ENCODE results near the gene GRK4. TPM values are rescaled to one million over a fixed set of nuclear protein-coding genes. Genes with fewer than 3 reads are reported as not detected.

Gene GRK4
- total RNA-seq, 4 donors from 2014 or later: 7.6 to 10.8 (median 9.1) TPM

DNA sequence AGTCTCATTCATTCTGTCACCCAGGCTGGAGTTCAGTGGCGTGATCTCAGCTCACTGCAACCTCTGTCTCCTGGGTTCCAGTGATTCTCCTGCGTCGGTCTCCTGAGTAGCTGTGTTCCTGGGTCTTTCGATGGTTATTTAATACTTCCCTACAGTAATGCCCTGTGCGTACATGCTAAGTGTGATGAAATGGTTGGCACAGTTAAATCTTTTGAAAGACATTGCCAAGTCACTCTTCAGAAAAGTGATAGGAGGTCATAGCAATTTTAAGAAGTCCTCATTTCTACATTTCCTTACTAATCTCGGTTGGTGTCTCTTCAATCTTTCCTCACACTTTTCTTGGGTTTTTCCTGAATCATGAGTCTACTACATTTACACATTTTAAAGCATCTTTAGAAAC lies 96.6 kb downstream of the GRK4 start:
- Histone ChIP-seq H3K27ac (no peak overlapping the region), H3K4me1 (no peaks in the 10 kb centered on the region), H3K4me3 (replicated peaks in 1 of 3) (no peak overlapping the region), H3K36me3 (no peaks in the 10 kb centered on the region), H3K9me3 (no peaks in the 10 kb centered on the region), H3K27me3 (no peaks in the 10 kb centered on the region)
- 91 to 95% methylated on average over 6 of the region's 6 CpGs for WGBS, 2 donors
- intact Hi-C loops (cut with DNase I): no loop called here
- TF ChIP-seq POLR2A (IDR thresholded peaks at IDR 0.05): no peak
- TF ChIP-seq, protein P1, sequence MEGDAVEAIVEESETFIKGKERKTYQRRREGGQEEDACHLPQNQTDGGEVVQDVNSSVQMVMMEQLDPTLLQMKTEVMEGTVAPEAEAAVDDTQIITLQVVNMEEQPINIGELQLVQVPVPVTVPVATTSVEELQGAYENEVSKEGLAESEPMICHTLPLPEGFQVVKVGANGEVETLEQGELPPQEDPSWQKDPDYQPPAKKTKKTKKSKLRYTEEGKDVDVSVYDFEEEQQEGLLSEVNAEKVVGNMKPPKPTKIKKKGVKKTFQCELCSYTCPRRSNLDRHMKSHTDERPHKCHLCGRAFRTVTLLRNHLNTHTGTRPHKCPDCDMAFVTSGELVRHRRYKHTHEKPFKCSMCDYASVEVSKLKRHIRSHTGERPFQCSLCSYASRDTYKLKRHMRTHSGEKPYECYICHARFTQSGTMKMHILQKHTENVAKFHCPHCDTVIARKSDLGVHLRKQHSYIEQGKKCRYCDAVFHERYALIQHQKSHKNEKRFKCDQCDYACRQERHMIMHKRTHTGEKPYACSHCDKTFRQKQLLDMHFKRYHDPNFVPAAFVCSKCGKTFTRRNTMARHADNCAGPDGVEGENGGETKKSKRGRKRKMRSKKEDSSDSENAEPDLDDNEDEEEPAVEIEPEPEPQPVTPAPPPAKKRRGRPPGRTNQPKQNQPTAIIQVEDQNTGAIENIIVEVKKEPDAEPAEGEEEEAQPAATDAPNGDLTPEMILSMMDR (IDR thresholded peaks at IDR 0.05): no peak
- no peak for DNase-seq

DNA sequence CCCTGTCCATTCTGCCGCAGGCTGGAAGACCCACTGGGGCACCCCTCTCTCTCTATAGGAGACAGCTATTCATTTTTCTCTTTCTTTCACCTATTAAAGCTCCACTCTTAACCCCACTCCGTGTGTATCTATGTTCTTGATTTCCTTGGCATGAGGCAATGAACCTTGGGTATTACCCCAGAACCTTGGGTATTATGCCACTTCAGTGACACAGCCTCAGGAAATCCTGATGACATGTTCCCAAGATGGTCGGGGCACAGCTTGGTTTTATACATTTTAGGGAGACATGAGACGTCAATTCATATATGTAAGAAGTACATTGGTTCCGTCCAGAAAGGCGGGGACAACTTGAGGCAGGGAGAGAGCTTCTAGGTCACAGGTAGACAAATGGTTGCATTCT lies 97.6 kb downstream of the GRK4 start:
- H3K27ac ChIP-seq: no peak overlapping the region
- H3K9me3 ChIP-seq: no peaks in the 10 kb centered on the region
- 93 to 96% methylated on average over 6 of the region's 6 CpGs for WGBS, 2 donors
- TF ChIP-seq, protein P1 (IDR thresholded peaks at IDR 0.05): no peak
- TF ChIP-seq POLR2A (IDR thresholded peaks at IDR 0.05): no peak
- H3K4me1 ChIP-seq: no peaks in the 10 kb centered on the region
- no peaks in the 10 kb centered on the region for H3K36me3 ChIP-seq
- H3K27me3 ChIP-seq: no peaks in the 10 kb centered on the region
- H3K4me3 ChIP-seq (replicated peaks in 1 of 3): no peak overlapping the region
- no peak for DNase-seq
- intact Hi-C loops (cut with DNase I): no loop called here

DNA sequence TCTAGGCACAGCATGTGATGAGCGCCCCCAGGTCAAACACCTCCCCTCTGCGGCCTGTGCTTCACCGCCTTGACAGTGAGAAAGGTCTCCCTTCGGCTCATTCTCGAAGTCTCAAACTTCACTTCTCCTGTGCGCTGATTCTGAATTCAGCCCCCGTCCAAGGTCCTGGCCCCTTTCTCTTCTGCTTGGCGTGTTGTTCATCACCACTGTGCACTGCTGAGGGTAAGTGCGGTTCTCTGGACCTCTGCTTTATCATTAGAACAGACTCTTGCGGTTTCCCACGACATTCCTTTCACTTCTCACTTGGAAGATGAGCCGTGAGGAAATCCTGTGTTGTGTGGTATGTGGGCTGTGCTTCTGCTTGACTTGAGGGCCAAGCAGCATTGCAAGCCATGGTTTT lies 99.1 kb downstream of the GRK4 start:
- WGBS, 2 donors: 89% methylated on average over 12 of the region's 12 CpGs
- no peak overlapping the region for H3K27ac ChIP-seq
- no peak overlapping the region for H3K4me3 ChIP-seq (replicated peaks in 1 of 3)
- H3K4me1 ChIP-seq: no peaks in the 10 kb centered on the region
- H3K27me3 ChIP-seq: no peaks in the 10 kb centered on the region
- no peak for DNase-seq
- H3K9me3 ChIP-seq: no peaks in the 10 kb centered on the region
- TF ChIP-seq POLR2A (IDR thresholded peaks at IDR 0.05): no peak
- TF ChIP-seq, protein P1 (IDR thresholded peaks at IDR 0.05): no peak
- H3K36me3 ChIP-seq: no peaks in the 10 kb centered on the region
- intact Hi-C loops (cut with DNase I): no loop called here

DNA sequence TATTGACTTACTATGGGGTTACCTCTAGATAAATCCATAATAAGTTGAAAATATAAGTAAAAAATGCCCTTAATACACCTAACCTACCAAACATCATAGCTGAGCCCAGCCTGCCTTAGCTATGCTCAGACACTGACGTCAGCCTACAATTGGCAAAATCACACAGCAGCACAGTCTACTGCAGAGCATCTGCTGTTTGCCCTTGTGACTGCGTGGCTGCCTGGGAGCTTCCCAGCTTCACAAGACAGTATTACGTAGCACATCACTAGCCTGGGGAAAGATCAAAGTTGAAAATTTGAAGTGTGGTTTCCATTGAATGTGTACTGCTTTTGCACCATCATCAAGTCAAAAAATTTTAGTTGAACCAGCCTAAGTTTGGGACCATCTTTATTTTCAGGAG lies 102.2 kb downstream of the GRK4 start:
- Histone ChIP-seq H3K9me3 (no peaks in the 10 kb centered on the region), H3K36me3 (no peaks in the 10 kb centered on the region), H3K27me3 (no peaks in the 10 kb centered on the region), H3K4me3 (replicated peaks in 1 of 3) (no peak overlapping the region), H3K27ac (no peak overlapping the region), H3K4me1 (no peaks in the 10 kb centered on the region)
- no peak for DNase-seq
- TF ChIP-seq, protein P1 (IDR thresholded peaks at IDR 0.05): no peak
- no peak for TF ChIP-seq POLR2A (IDR thresholded peaks at IDR 0.05)
- intact Hi-C loops (cut with DNase I): no loop called here
- WGBS, 2 donors: 91 to 96% methylated on average over 3 of the region's 3 CpGs

DNA sequence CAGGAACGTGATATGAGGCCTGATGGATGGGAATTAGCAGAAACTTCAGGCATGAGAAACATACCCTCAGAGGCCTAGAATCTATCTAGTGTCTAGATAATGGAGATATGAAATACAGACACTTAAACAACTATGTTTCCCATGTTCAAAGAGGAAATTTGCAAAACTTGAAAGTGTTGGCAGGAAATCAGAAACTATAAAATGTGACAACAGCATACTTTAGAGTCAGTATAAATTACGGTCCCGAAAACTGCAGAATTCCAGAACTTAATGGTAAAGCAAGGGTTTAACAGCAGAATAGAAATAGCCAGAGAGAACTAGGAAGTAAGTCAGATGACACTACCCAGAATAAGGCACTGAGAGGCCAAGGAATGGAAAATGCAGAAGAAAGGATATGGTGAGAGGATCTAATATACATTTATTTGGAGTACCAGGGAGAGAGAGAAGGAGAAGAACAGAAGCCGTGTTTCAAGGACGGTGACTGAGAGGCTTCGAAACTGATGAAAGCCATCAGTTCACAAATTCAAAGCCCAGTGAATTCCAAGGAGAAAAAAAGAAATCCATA lies 103.5 kb downstream of the GRK4 start:
- DNase-seq: no peak
- Histone ChIP-seq H3K4me3 (replicated peaks in 1 of 3) (no peak overlapping the region), H3K27me3 (no peaks in the 10 kb centered on the region), H3K27ac (no peak overlapping the region), H3K9me3 (no peaks in the 10 kb centered on the region), H3K36me3 (no peaks in the 10 kb centered on the region), H3K4me1 (no peaks in the 10 kb centered on the region)
- intact Hi-C loops (cut with DNase I): no loop called here
- 89 to 90% methylated on average over 6 of the region's 6 CpGs for WGBS, 2 donors
- TF ChIP-seq, protein P1 (IDR thresholded peaks at IDR 0.05): no peak
- TF ChIP-seq POLR2A (IDR thresholded peaks at IDR 0.05): no peak
